ENCODE results near the gene ST6GALNAC6. TPM values are rescaled to one million over a fixed set of nuclear protein-coding genes. Genes with fewer than 3 reads are reported as not detected.

Gene ST6GALNAC6
- total and polyA plus RNA-seq, 2 of the 8 experiments (the other 6 are each of a cell fraction or from before 2014, with no cell fraction given): 43.7 to 64.4 TPM

DNA sequence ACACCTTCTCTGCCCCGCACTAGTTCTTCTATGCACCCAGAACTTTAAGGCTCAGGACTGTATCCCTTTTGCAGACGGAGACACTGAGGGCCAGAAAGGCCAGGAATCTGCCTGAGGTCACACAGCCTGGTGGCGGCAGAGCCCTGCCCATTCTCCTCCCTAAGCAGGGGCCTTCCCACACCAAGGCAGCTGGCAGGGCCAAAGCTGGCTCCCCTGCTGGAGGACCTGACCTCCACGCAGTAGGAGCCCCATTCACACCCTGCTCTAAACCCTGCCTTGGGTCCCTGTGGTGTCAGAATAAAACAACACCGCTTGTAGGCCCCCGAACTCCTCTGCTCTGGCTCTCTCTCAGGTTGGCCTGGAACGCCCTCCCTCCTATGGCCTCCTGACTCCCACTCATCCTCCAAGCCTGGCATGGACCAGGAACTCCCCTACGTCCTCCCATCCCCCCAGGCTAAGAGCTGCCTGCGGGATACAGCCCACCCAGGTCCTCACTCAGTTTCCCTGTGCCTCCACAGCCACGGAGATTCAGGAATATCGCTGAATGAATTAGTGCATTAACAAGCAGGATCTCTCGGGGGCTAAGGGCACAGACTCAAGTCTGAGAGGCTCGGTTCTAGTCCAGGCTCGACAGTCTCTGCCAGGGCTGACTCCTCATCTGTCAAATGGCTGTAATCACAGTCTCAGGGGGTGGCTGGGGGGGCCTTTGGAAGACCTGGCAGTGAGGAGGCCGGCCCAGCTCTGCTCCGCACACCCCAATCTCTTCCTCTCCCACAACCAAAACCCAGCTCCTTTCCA, 2.8 kb downstream of the ST6GALNAC6 start:
- Histone ChIP-seq H3K36me3 (ENCODE audit: control insufficient read depth in 2 of 4, insufficient read depth in 4 of 4, low read length in 3 of 4) (peaks cover 23 to 39% (median 32%) of the 10 kb centered on the region in 4 experiments), H3K79me1 (ENCODE audit: low read depth, low read length) (peaks cover 10% of the 10 kb centered on the region), H3K4me3 (ENCODE audit: extremely low read depth in 1 of 4, insufficient read depth in 2 of 4, low read depth in 3 of 4, low read length in 4 of 4) (peak overlapping the region in 2 of 4 experiments; percentile 3 to 50; a peak in 4 of 8 replicates), H2BK120ac (replicated peaks; ENCODE audit: low read depth, low read length) (no peak overlapping the region), H3K27ac (ENCODE audit: low read depth, low read length) (no peak overlapping the region; the same call in 1 of the 2 replicates), H2BK12ac (ENCODE audit: low read depth, low read length) (0 out of 2 replicates have a peak overlapping the region, but pooled peaks have one; percentile 17), H3K4me1 (replicated peaks in 1 of 4; ENCODE audit: control insufficient read depth in 3 of 4, insufficient read depth in 4 of 4, low read length in 3 of 4) (peaks cover 0 to 28% (median 16%) of the 10 kb centered on the region in 4 experiments; a peak in 6 of 7 replicates), H4K20me1 (replicated peaks in 1 of 2; ENCODE audit: control insufficient read depth in 1 of 2, insufficient read depth in 2 of 2, low read length in 2 of 2) (peaks cover 5 to 13% of the 10 kb centered on the region in 2 experiments), H4K8ac (ENCODE audit: extremely low read depth, insufficient read depth, low read length) (peak overlapping the region; percentile 9; the same call in 1 of the 2 replicates), H3K14ac (ENCODE audit: insufficient read length) (no peak overlapping the region), H3K4ac (replicated peaks; ENCODE audit: insufficient read length, low read depth, low read length) (no peak overlapping the region), H4K91ac (replicated peaks; ENCODE audit: insufficient read length, low read length) (no peak overlapping the region), H3K79me2 (ENCODE audit: control insufficient read depth in 1 of 2, insufficient read depth in 2 of 2, low read length in 2 of 2) (peaks cover 0 to 4% of the 10 kb centered on the region in 2 experiments; a peak in 1 of 4 replicates), H3K9ac (replicated peaks in 1 of 4; ENCODE audit: extremely low read depth in 1 of 4, low read depth in 3 of 4, low read length in 3 of 4) (peak overlapping the region in 3 of 4 experiments; percentile 13 to 48 (median 19); a peak in 3 of 7 replicates), H2AFZ (ENCODE audit: low read length) (no peak overlapping the region), H2BK20ac (ENCODE audit: low read length) (no peak overlapping the region), H3K56ac (replicated peaks; ENCODE audit: insufficient read length, low read depth, low read length) (no peak overlapping the region), H3K4me2 (ENCODE audit: insufficient read depth in 1 of 2, low read depth in 2 of 2, low read length in 2 of 2) (peak overlapping the region; percentile 65 to 83), H4K5ac (ENCODE audit: insufficient read length, low read depth, low read length) (no peak overlapping the region), H3K9me3 (ENCODE audit: insufficient read depth in 2 of 2, low read depth in 1 of 2, low read length in 1 of 2) (no peaks in the 10 kb centered on the region), H2BK5ac (ENCODE audit: low read depth, low read length) (no peak overlapping the region), H3K23me2 (ENCODE audit: low read depth, low read length) (peaks cover 5% of the 10 kb centered on the region; the same call in 1 of the 2 replicates), H2BK15ac (ENCODE audit: low read length) (0 out of 2 replicates have a peak overlapping the region, but pooled peaks have one; percentile 19), H3K18ac (ENCODE audit: extremely low read depth, low read length) (no peak overlapping the region), H3K27me3 (replicated peaks in 1 of 4; ENCODE audit: control insufficient read depth in 3 of 4, extremely low read depth in 1 of 4, insufficient read depth in 3 of 4, low read length in 3 of 4) (no peaks in the 10 kb centered on the region), H2AK5ac (ENCODE audit: low read depth, low read length) (0 out of 2 replicates have a peak overlapping the region, but pooled peaks have one; percentile 3), H3K23ac (ENCODE audit: insufficient read length) (no peak overlapping the region)
- DNase-seq (ENCODE audit: low read depth in 1 of 2, low spot score in 2 of 2) (no peak), FAIRE-seq (no peak)
- WGBS, 2 experiments (ENCODE audit: extremely low coverage in 1 of 2, insufficient coverage in 1 of 2, insufficient read length in 1 of 2, insufficient replicate concordance in 2 of 2, low coverage in 1 of 2, low lambda C conversion rate in 2 of 2, missing lambda C conversion rate in 1 of 2): 82% methylated on average over 14 of the region's 16 CpGs; no CpG with 5 or more reads in 1 of the 2 experiments
- ChIA-PET CTCF (ENCODE audit: partially characterized antibody) (interaction anchor here (0.6 to 3.0 kb wide), 12 partner anchors 9 to 221 kb away, joined by 3 to 14 read pairs (median 3); no protein-coding TSS in a partner anchor), POLR2A (ENCODE audit: partially characterized antibody) (interaction anchor here (0.9 to 10.1 kb wide), 8 partner anchors 8 to 68 kb away, joined by 3 to 91 read pairs (median 6); partner anchors contain the start of gene ENG)
- TF ChIP-seq, protein P1, sequence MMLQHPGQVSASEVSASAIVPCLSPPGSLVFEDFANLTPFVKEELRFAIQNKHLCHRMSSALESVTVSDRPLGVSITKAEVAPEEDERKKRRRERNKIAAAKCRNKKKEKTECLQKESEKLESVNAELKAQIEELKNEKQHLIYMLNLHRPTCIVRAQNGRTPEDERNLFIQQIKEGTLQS (IDR thresholded peaks at IDR 0.05; ENCODE audit: insufficient read depth, low read depth, low read length): no peak
- TF ChIP-seq SIX5 (IDR thresholded peaks at IDR 0.05; ENCODE audit: low read depth, low read length) (no peak), EZH2 (IDR thresholded peaks at IDR 0.05; ENCODE audit: low read depth, low read length, severe bottlenecking) (no peak)
